ENCODE data around the gene CHMP4B. TPM values are rescaled to one million over a fixed set of nuclear protein-coding genes. Genes with fewer than 3 reads are reported as not detected.

CHMP4B gene
- total RNA-seq, 1 experiment from 2014 or later, result 203 TPM

DNA sequence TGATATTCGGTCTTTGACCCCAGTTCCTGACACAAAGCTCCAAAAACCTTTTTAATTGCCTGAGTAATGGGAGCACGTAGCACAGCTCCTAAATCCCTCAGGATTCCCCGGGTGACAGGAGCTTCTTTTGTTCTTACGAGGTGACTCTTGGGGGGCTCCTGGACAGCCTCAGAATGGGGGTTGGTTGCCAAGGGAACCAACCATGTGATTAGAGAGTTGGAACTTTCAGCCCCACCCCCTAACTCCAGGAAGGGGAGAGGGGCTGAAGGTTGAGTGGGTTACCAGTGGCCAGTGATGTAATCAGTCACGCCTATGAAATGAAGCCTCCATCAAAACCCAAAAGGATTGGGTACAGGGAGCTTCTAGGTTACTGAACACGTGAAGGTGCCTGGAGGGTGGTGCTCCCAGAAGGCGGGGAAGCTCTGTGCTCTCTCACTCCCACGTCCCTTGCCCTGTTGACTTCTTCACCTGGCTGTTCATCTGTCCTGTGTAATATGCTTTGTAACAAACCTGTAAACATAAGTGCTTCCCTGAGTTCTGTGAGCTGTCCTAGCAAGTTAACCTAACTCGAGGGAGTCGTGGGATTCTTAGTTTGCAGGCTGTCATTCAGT, 89.5 kb downstream of the CHMP4B start:
- H3K4me3 ChIP-seq (ENCODE audit: low read depth, low read length), result no peak overlapping the region
- Mint-ChIP-seq H3K4me1 (ENCODE audit: low read depth, unreplicated experiment) (no peaks in the 10 kb centered on the region), H3K27me3 (ENCODE audit: insufficient read depth, unreplicated experiment) (peaks cover 14% of the 10 kb centered on the region), H3K4me3 (ENCODE audit: unreplicated experiment) (no peak overlapping the region), H3K36me3 (ENCODE audit: insufficient read depth, unreplicated experiment) (no peaks in the 10 kb centered on the region), H3K9me3 (ENCODE audit: unreplicated experiment) (no peaks in the 10 kb centered on the region), H3K27ac (ENCODE audit: unreplicated experiment) (no peak overlapping the region)
- intact Hi-C loops (cut with micrococcal nuclease; ENCODE audit: unreplicated experiment), result no loop called here
- H3K36me3 ChIP-seq (ENCODE audit: control insufficient read depth, insufficient read depth, low read length), result no peaks in the 10 kb centered on the region
- CTCF ChIA-PET, result no interaction called here
- H3K9me3 ChIP-seq, result no peaks in the 10 kb centered on the region
- BruUV-seq (replicated peaks), result no TSS peak
- TF ChIP-seq, protein P1, sequence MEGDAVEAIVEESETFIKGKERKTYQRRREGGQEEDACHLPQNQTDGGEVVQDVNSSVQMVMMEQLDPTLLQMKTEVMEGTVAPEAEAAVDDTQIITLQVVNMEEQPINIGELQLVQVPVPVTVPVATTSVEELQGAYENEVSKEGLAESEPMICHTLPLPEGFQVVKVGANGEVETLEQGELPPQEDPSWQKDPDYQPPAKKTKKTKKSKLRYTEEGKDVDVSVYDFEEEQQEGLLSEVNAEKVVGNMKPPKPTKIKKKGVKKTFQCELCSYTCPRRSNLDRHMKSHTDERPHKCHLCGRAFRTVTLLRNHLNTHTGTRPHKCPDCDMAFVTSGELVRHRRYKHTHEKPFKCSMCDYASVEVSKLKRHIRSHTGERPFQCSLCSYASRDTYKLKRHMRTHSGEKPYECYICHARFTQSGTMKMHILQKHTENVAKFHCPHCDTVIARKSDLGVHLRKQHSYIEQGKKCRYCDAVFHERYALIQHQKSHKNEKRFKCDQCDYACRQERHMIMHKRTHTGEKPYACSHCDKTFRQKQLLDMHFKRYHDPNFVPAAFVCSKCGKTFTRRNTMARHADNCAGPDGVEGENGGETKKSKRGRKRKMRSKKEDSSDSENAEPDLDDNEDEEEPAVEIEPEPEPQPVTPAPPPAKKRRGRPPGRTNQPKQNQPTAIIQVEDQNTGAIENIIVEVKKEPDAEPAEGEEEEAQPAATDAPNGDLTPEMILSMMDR (IDR thresholded peaks at IDR 0.05; ENCODE audit: insufficient read depth in 1 of 2, low read depth in 1 of 2, low read length in 1 of 2, severe bottlenecking in 1 of 2, unreplicated experiment in 1 of 2), result no peak
- H3K4me1 ChIP-seq, result peaks cover 6% of the 10 kb centered on the region; the same call in 1 of the 2 replicates
- H3K27me3 ChIP-seq (replicated peaks; ENCODE audit: control insufficient read depth, insufficient read depth, low read length), result no peaks in the 10 kb centered on the region
- POLR2A ChIA-PET, result no interaction called here
- DNase-seq, result no peak

DNA sequence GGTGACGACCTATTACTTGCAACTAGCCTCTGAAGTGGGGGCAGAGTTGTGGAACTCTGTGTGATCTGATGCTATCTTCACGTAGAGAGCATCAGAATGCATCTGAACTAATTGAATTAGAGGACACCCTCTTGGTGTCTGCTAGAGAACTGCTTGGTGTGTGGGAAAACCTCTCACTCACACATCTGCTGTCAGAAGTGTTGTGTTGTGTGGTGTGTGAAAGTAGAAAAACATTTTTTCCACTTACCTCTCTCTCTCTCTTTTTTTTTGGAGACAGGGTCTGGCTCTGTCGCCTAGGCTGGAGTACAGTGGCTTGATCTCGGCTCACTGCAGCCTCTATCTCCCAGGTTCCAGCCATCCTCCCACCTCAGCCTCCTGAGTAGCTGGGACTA, 90.0 kb downstream of the CHMP4B start:
- POLR2A ChIA-PET, result no interaction called here
- intact Hi-C loops (cut with micrococcal nuclease; ENCODE audit: unreplicated experiment), result no loop called here

DNA sequence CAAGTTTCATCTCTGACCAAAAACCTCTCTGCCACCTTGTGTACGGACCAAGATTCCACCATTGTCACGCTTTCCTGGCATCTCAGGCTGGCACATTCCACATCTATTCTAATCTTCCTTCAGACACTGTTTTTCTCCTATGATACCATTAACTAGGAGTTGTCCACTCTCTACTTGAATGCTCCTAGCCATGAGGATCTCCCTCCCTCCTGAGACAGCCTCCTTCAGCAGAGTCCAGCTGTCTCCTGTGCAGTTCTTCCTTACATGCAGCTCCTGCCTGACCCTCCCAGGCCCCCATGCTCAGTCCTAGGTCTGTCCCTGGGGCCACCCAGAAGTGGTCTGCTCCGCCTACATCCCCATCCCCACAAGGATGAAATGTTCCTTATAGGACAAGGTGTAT, 90.9 kb downstream of the CHMP4B start:
- no peak overlapping the region for H3K4me3 Mint-ChIP-seq (ENCODE audit: unreplicated experiment)
- H3K9me3 Mint-ChIP-seq (ENCODE audit: unreplicated experiment), result no peaks in the 10 kb centered on the region
- no peaks in the 10 kb centered on the region for H3K4me1 Mint-ChIP-seq (ENCODE audit: low read depth, unreplicated experiment)
- peaks cover 9% of the 10 kb centered on the region for H3K27me3 Mint-ChIP-seq (ENCODE audit: insufficient read depth, unreplicated experiment)
- CTCF ChIA-PET, result interaction anchor here (0.7 kb wide), 1 partner anchor 805 kb away, joined by 9 read pairs; no protein-coding TSS in a partner anchor
- intact Hi-C loops (cut with micrococcal nuclease; ENCODE audit: unreplicated experiment), result no loop called here
- Histone ChIP-seq H3K9me3 (peaks cover under 1% of the 10 kb centered on the region; the same call in 1 of the 2 replicates), H3K4me3 (ENCODE audit: low read depth, low read length) (no peak overlapping the region), H3K4me1 (peaks cover 6% of the 10 kb centered on the region; the same call in 1 of the 2 replicates), H3K36me3 (ENCODE audit: control insufficient read depth, insufficient read depth, low read length) (no peaks in the 10 kb centered on the region), H3K27me3 (replicated peaks; ENCODE audit: control insufficient read depth, insufficient read depth, low read length) (no peaks in the 10 kb centered on the region)
- BruUV-seq (replicated peaks), result no TSS peak
- no peak overlapping the region for H3K27ac Mint-ChIP-seq (ENCODE audit: unreplicated experiment)
- POLR2A ChIA-PET, result no interaction called here
- TF ChIP-seq, protein P1 (IDR thresholded peaks at IDR 0.05; ENCODE audit: insufficient read depth in 1 of 2, low read depth in 1 of 2, low read length in 1 of 2, severe bottlenecking in 1 of 2, unreplicated experiment in 1 of 2), result no peak
- no peak for DNase-seq
- no peaks in the 10 kb centered on the region for H3K36me3 Mint-ChIP-seq (ENCODE audit: insufficient read depth, unreplicated experiment)

More for the DNA sequence above, 90.0 kb downstream of the CHMP4B start:
- H3K4me1 Mint-ChIP-seq (ENCODE audit: low read depth, unreplicated experiment), result no peaks in the 10 kb centered on the region
- CTCF ChIA-PET, result no interaction called here
- Histone ChIP-seq H3K4me1 (peaks cover 6% of the 10 kb centered on the region; the same call in 1 of the 2 replicates), H3K27me3 (replicated peaks; ENCODE audit: control insufficient read depth, insufficient read depth, low read length) (no peaks in the 10 kb centered on the region), H3K9me3 (no peaks in the 10 kb centered on the region), H3K36me3 (ENCODE audit: control insufficient read depth, insufficient read depth, low read length) (no peaks in the 10 kb centered on the region), H3K4me3 (ENCODE audit: low read depth, low read length) (no peak overlapping the region)
- DNase-seq, result no peak
- peaks cover 11% of the 10 kb centered on the region for H3K27me3 Mint-ChIP-seq (ENCODE audit: insufficient read depth, unreplicated experiment)
- H3K4me3 Mint-ChIP-seq (ENCODE audit: unreplicated experiment), result no peak overlapping the region
- BruUV-seq (replicated peaks), result no TSS peak
- no peaks in the 10 kb centered on the region for H3K36me3 Mint-ChIP-seq (ENCODE audit: insufficient read depth, unreplicated experiment)
- H3K27ac Mint-ChIP-seq (ENCODE audit: unreplicated experiment), result no peak overlapping the region
- no peaks in the 10 kb centered on the region for H3K9me3 Mint-ChIP-seq (ENCODE audit: unreplicated experiment)
- TF ChIP-seq, protein P1 (IDR thresholded peaks at IDR 0.05; ENCODE audit: insufficient read depth in 1 of 2, low read depth in 1 of 2, low read length in 1 of 2, severe bottlenecking in 1 of 2, unreplicated experiment in 1 of 2), result no peak

Other genes starting within 250 kb of the CHMP4B start
- 0.18 and 0.51 TPM in 2 replicates for gene C20orf144, start 149.0 kb upstream of the CHMP4B start, total RNA-seq (2022)
- 3.4 and 4.5 TPM in 2 replicates for gene ACTL10, start 144.4 kb upstream of the CHMP4B start, total RNA-seq (2022)
- gene NECAB3, start 136.9 kb upstream of the CHMP4B start, total RNA-seq (2022), result 98.4 and 105 TPM in 2 replicates
- 67.5 and 74.7 TPM in 2 replicates for gene E2F1, start 125.0 kb upstream of the CHMP4B start, total RNA-seq (2022)
- gene PXMP4, start 91.0 kb upstream of the CHMP4B start, total RNA-seq (2022), result 37.3 and 39.5 TPM in 2 replicates
- 2.9 and 4.6 TPM in 2 replicates for gene ZNF341, start 79.4 kb upstream of the CHMP4B start, total RNA-seq (2022)
- 298 and 307 TPM in 2 replicates for gene RALY, start 182.6 kb downstream of the CHMP4B start, total RNA-seq (2022)

Data from Caco-2 (cell line).